Measurements from ENCODE around the gene MOCS3. TPM values are rescaled to one million over a fixed set of nuclear protein-coding genes. Genes with fewer than 3 reads are reported as not detected.
A peak's percentile ranks its signal among the peaks of the same experiment; 100 is the strongest.

Gene MOCS3
- total RNA-seq, 1 donor from 2014 or later: 4.3 TPM

DNA sequence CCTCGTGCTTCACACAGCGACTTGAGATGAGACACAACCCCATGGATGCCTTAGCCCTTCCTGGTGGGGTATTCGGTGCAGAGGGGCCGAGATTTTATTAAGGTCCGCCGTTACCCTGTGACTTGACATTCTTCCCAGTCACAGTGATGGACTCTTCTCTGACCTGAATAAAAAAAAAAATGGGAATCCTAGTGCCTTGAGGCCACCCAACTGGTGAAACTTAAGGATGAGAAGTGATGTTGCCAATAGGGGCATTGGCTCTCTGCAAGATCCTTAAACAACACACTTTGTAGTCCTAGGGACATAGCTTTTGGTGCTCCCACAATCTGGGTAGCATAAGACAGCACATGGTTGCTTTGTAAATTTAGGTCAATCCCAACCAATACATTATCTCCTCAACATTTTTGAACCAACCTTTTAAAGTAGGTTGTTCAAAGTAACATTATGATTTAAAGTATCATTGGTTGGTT is 26.6 kb upstream of the MOCS3 start:
- TF ChIP-seq, protein P1, sequence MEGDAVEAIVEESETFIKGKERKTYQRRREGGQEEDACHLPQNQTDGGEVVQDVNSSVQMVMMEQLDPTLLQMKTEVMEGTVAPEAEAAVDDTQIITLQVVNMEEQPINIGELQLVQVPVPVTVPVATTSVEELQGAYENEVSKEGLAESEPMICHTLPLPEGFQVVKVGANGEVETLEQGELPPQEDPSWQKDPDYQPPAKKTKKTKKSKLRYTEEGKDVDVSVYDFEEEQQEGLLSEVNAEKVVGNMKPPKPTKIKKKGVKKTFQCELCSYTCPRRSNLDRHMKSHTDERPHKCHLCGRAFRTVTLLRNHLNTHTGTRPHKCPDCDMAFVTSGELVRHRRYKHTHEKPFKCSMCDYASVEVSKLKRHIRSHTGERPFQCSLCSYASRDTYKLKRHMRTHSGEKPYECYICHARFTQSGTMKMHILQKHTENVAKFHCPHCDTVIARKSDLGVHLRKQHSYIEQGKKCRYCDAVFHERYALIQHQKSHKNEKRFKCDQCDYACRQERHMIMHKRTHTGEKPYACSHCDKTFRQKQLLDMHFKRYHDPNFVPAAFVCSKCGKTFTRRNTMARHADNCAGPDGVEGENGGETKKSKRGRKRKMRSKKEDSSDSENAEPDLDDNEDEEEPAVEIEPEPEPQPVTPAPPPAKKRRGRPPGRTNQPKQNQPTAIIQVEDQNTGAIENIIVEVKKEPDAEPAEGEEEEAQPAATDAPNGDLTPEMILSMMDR (IDR thresholded peaks at IDR 0.05): no peak
- Mint-ChIP-seq H3K27ac (ENCODE audit: unreplicated experiment) (peak overlapping the region; percentile 77), H3K27me3 (ENCODE audit: low read depth) (no peaks in the 10 kb centered on the region), H3K4me3 (ENCODE audit: unreplicated experiment) (peak overlapping the region; percentile 76), H3K36me3 (ENCODE audit: low read depth) (peaks cover 8% of the 10 kb centered on the region), H3K9me3 (ENCODE audit: low read depth) (no peaks in the 10 kb centered on the region), H3K4me1 (ENCODE audit: low read depth) (peaks cover 37% of the 10 kb centered on the region)
- DNase-seq (ENCODE audit: low spot score): no peak

GRCh38 chr20:50932691-50933280 is 25.8 kb upstream of the MOCS3 start:
- peaks cover 29% of the 10 kb centered on the region for H3K4me1 Mint-ChIP-seq (ENCODE audit: low read depth)
- H3K4me3 Mint-ChIP-seq (ENCODE audit: unreplicated experiment): no peak overlapping the region
- TF ChIP-seq, protein P1 (IDR thresholded peaks at IDR 0.05): no peak
- H3K9me3 Mint-ChIP-seq (ENCODE audit: low read depth): no peaks in the 10 kb centered on the region
- no peaks in the 10 kb centered on the region for H3K27me3 Mint-ChIP-seq (ENCODE audit: low read depth)
- no peak for DNase-seq (ENCODE audit: low spot score)
- peak overlapping the region; percentile 66 for H3K27ac Mint-ChIP-seq (ENCODE audit: unreplicated experiment)
- H3K36me3 Mint-ChIP-seq (ENCODE audit: low read depth): peaks cover 8% of the 10 kb centered on the region

DNA sequence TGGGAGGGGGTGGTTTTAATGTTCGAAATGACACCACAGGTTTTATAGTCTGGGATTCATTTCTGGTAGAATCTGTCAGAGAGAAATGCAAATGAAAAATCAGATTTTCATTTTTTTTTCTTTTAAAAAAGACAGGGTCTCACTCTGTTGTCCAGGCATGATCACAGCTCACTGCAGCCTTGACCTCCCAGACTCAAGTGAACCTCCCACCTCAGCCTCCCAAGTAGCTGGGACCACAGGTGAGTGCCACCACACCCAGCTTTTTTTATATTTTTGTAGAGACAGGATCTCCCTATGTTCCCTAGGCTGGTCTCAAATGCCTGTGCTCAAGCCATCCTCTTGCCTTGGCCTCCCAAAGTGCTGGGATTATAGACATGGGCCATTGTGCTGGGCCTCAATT is 25.0 kb upstream of the MOCS3 start:
- H3K27ac Mint-ChIP-seq (ENCODE audit: unreplicated experiment): peak overlapping the region; percentile 66
- no peaks in the 10 kb centered on the region for H3K27me3 Mint-ChIP-seq (ENCODE audit: low read depth)
- H3K4me3 Mint-ChIP-seq (ENCODE audit: unreplicated experiment): no peak overlapping the region
- no peak for DNase-seq (ENCODE audit: low spot score)
- TF ChIP-seq, protein P1 (IDR thresholded peaks at IDR 0.05): no peak
- peaks cover 21% of the 10 kb centered on the region for H3K4me1 Mint-ChIP-seq (ENCODE audit: low read depth)
- H3K9me3 Mint-ChIP-seq (ENCODE audit: low read depth): no peaks in the 10 kb centered on the region
- H3K36me3 Mint-ChIP-seq (ENCODE audit: low read depth): peaks cover 9% of the 10 kb centered on the region

DNA sequence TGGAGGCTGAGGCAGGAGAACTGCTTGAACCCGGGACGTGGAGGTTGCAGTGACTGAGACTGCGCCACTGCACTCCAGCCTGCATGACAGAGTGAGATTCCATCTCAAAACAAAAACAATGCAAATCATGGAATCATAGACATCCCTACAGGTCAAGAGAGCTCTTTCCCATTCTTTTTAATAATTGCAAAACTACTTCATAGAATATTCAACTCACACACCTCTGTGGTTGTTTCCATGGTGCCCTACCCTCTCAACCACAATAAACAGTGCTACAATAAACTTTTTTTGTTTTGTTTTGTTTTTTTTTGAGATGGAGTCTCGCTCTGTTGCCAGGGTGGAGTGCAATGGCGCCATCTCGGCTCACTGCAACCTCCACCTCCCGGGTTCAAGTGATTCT is 15.5 kb upstream of the MOCS3 start:
- H3K27ac Mint-ChIP-seq (ENCODE audit: unreplicated experiment): no peak overlapping the region
- peaks cover 27% of the 10 kb centered on the region for H3K36me3 Mint-ChIP-seq (ENCODE audit: low read depth)
- no peaks in the 10 kb centered on the region for H3K27me3 Mint-ChIP-seq (ENCODE audit: low read depth)
- H3K4me3 Mint-ChIP-seq (ENCODE audit: unreplicated experiment): no peak overlapping the region
- DNase-seq (ENCODE audit: low spot score): no peak
- H3K4me1 Mint-ChIP-seq (ENCODE audit: low read depth): no peaks in the 10 kb centered on the region
- TF ChIP-seq, protein P1 (IDR thresholded peaks at IDR 0.05): no peak
- H3K9me3 Mint-ChIP-seq (ENCODE audit: low read depth): no peaks in the 10 kb centered on the region

GRCh38 chr20:50948132-50948785 is 10.4 kb upstream of the MOCS3 start:
- TF ChIP-seq, protein P1 (IDR thresholded peaks at IDR 0.05): no peak
- peaks cover 26% of the 10 kb centered on the region for H3K36me3 Mint-ChIP-seq (ENCODE audit: low read depth)
- no peak overlapping the region for H3K4me3 Mint-ChIP-seq (ENCODE audit: unreplicated experiment)
- no peak for DNase-seq (ENCODE audit: low spot score)
- no peaks in the 10 kb centered on the region for H3K27me3 Mint-ChIP-seq (ENCODE audit: low read depth)
- no peaks in the 10 kb centered on the region for H3K4me1 Mint-ChIP-seq (ENCODE audit: low read depth)
- H3K27ac Mint-ChIP-seq (ENCODE audit: unreplicated experiment): no peak overlapping the region
- no peaks in the 10 kb centered on the region for H3K9me3 Mint-ChIP-seq (ENCODE audit: low read depth)

All from chondrocyte (in vitro differentiated cells).